Measurements from ENCODE around the gene ARID5B. TPM values are rescaled to one million over a fixed set of nuclear protein-coding genes. Genes with fewer than 3 reads are reported as not detected.

ARID5B gene
- total and polyA plus RNA-seq, 2 of the 4 experiments (the other 2 are of a cell fraction): 41.0 to 125 TPM

DNA sequence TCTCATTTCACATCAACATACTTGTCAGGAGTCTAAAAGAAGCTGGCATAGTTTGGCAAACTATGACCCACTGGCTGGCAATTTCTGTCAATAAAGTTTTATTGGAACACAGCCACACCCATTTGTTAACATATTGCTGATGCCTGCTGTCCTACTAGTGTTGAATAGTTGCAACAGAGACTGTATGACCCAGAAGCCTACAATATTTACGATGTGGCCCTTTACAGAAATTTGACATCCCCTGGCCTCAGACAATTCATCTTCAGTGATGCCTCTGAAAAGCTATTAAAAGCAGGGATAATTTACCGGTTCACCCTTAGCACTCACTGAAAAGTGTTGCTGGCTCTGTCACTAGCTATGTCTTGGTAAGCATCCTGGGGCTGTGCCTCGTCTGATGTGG lies 155.2 kb downstream of the ARID5B start:
- CTCF ChIA-PET: interaction anchor here (0.6 kb wide), 1 partner anchor 110 kb away, joined by 3 read pairs; no protein-coding TSS in a partner anchor
- Histone ChIP-seq H3K4ac (ENCODE audit: low read depth, low read length) (peak overlapping the region; percentile 46), H2BK5ac (ENCODE audit: low read depth, low read length, poor library complexity, severe bottlenecking) (peak overlapping the region; percentile 69), H3K56ac (ENCODE audit: extremely low read depth, insufficient read depth, low read length) (no peak overlapping the region; the same call in 1 of the 2 replicates), H3K27me3 (ENCODE audit: control insufficient read depth, insufficient read depth, low read length) (no peaks in the 10 kb centered on the region), H2BK15ac (ENCODE audit: low read depth, low read length) (no peak overlapping the region), H2BK20ac (ENCODE audit: low read depth, low read length) (no peak overlapping the region), H3K18ac (ENCODE audit: low read depth, low read length) (peak overlapping the region; percentile 33), H3K4me3 (ENCODE audit: insufficient read depth, low read depth, low read length) (peak overlapping the region; percentile 13), H3K9me1 (ENCODE audit: insufficient read depth, low read length) (peaks cover 27% of the 10 kb centered on the region), H3K4me1 (ENCODE audit: control insufficient read depth, insufficient read depth, low read length) (peaks cover 30% of the 10 kb centered on the region), H4K8ac (ENCODE audit: low read depth in 2 of 2, low read length in 2 of 2) (peak overlapping the region in 1 of 2 experiments; percentile 1; a peak in 1 of 4 replicates), H3K14ac (replicated peaks; ENCODE audit: low read depth, low read length) (peak overlapping the region; percentile 65), H4K20me1 (ENCODE audit: insufficient read depth, low read length) (peaks cover 82% of the 10 kb centered on the region), H3K36me3 (ENCODE audit: control insufficient read depth, insufficient read depth, low read length) (peaks cover 88% of the 10 kb centered on the region), H2BK120ac (ENCODE audit: low read depth, low read length) (no peak overlapping the region), H3K27ac (ENCODE audit: insufficient read depth, low read length) (peak overlapping the region; percentile 87; the same call in 1 of the 2 replicates), H2AFZ (replicated peaks; ENCODE audit: low read length, poor library complexity) (no peak overlapping the region), H2AK5ac (ENCODE audit: low read depth, low read length) (no peak overlapping the region), H2AK9ac (replicated peaks; ENCODE audit: low read depth, low read length, poor library complexity) (no peak overlapping the region), H3K9me3 (ENCODE audit: control insufficient read depth, insufficient read depth, low read length) (no peaks in the 10 kb centered on the region), H4K91ac (ENCODE audit: insufficient read depth, low read depth, low read length) (no peak overlapping the region), H4K5ac (ENCODE audit: low read depth, low read length) (peak overlapping the region; percentile 49; the same call in 1 of the 2 replicates), H3K9ac (ENCODE audit: low read depth, low read length) (peak overlapping the region; percentile 55), H3K23ac (ENCODE audit: low read depth, low read length) (peak overlapping the region; percentile 62), H3K4me2 (ENCODE audit: low read depth, low read length) (peak overlapping the region; percentile 100), H3K79me1 (ENCODE audit: low read depth in 1 of 2, low read length in 2 of 2) (peaks cover 9 to 78% of the 10 kb centered on the region in 2 experiments)
- no peak for ATAC-seq (ENCODE audit: low read depth)
- 58% methylated on average over 2 of the region's 3 CpGs; no CpG with 5 or more reads in 1 of the 2 experiments for WGBS, 2 experiments (ENCODE audit: extremely low coverage in 2 of 2, insufficient read length in 1 of 2)
- DNase-seq: no peak
- no TSS peak for BruUV-seq (replicated peaks)
- dilution Hi-C loops (cut with HindIII; ENCODE audit: low sequenced_read_pairs, unreplicated experiment): no loop called here
- POLR2A ChIA-PET (ENCODE audit: unreplicated experiment): no interaction called here
- in situ Hi-C loops (cut with MboI; ENCODE audit: low sequenced_read_pairs): no loop called here
- no peak for TF ChIP-seq RAD21 (IDR thresholded peaks at IDR 0.05; ENCODE audit: low read length)
- peak; percentile 33; the same call in 1 of the 2 replicates for TF ChIP-seq POLR2A (IDR thresholded peaks at IDR 0.05; ENCODE audit: low read depth, low read length)
- intact Hi-C loops (cut with micrococcal nuclease): loop anchor here (10.0 kb wide), 2 partner anchors 302 to 1242 kb away; no protein-coding TSS in a partner anchor
